A673 (cell line): ENCODE measurements around the gene PRIMPOL. TPM values are rescaled to one million over a fixed set of nuclear protein-coding genes. Genes with fewer than 3 reads are reported as not detected.

Experiments
- BruUV-seq: library from RNA; stranded (reverse); fragments of 400-500 nt; replicated peaks from 2 replicates; lab custom pipeline; 2021; lab: Mats Ljungman, UMichigan
- CTCF ChIA-PET: fragments of 300-600 bp; sonication (Branson Sonifier 250); formaldehyde crosslinking; loops from one replicate; lab custom pipeline; 2022; ENCODE audit warnings: antibody characterized with exemption; lab: Charles Lee
- POLR2A ChIA-PET: fragments of 300-600 bp; sonication (Branson Sonifier 250); formaldehyde crosslinking; loops from one replicate; lab custom pipeline; 2022; ENCODE audit warnings: antibody characterized with exemption; ENCODE audit not compliant: low non-redundant PET; lab: Charles Lee
- DNase-seq: peaks from one replicate; pipeline ENCODE4 v3.0.0-alpha.2; 2015; ENCODE audit warnings: low spot score
- H3K27ac ChIP-seq: fragments of 200-600 bp; sonication (generic); 2 replicates; pipeline ENCODE4 v1.5.1; 2016; ENCODE audit warnings: mixed run types, low read depth, mild to moderate bottlenecking, mixed read lengths, antibody characterized with exemption, low read length; ENCODE audit not compliant: poor library complexity, severe bottlenecking
- H3K27me3 ChIP-seq: fragments of 200-600 bp; sonication (generic); replicated peaks from 2 replicates; pipeline ENCODE4 v1.6.1; 2017; ENCODE audit warnings: mixed run types, low read depth, mild to moderate bottlenecking, mixed read lengths, antibody characterized with exemption, low read length; ENCODE audit not compliant: insufficient read depth, poor library complexity
- H3K36me3 ChIP-seq: fragments of 200-600 bp; sonication (generic); 2 replicates; pipeline ENCODE4 v1.6.1; 2016; ENCODE audit warnings: mixed run types, mild to moderate bottlenecking, mixed read lengths, antibody characterized with exemption, low read length; ENCODE audit not compliant: insufficient read depth, poor library complexity, severe bottlenecking
- H3K4me1 ChIP-seq: fragments of 200-600 bp; sonication (generic); 2 replicates; pipeline ENCODE4 v1.6.1; 2017; ENCODE audit warnings: mixed run types, mild to moderate bottlenecking, mixed read lengths, antibody characterized with exemption, low read length; ENCODE audit not compliant: insufficient read depth, poor library complexity, severe bottlenecking
- H3K4me3 ChIP-seq: fragments of 200-600 bp; sonication (generic); 2 replicates; pipeline ENCODE4 v1.5.1; 2016; ENCODE audit warnings: low read depth, mixed run types, mild to moderate bottlenecking, mixed read lengths, low read length; ENCODE audit not compliant: poor library complexity, severe bottlenecking
- H3K9me3 ChIP-seq: fragments of 200-600 bp; sonication (generic); 2 replicates; pipeline ENCODE4 v1.6.1; 2016; ENCODE audit warnings: mixed run types, low read depth, mild to moderate bottlenecking, mixed read lengths, antibody characterized with exemption, low read length; ENCODE audit not compliant: poor library complexity, severe bottlenecking
- CTCF ChIP-seq: fragments of 300-800, 200-600 bp; sonication (generic); conservative IDR thresholded peaks from 2 replicates; pipeline ENCODE4 v1.5.1; 2017; ENCODE audit warnings: low read depth, mild to moderate bottlenecking, antibody characterized with exemption, low read length, moderate library complexity, mixed read lengths
- EZH2 ChIP-seq: fragments of 200-600 bp; sonication (generic); IDR thresholded peaks from 2 replicates; pipeline ENCODE4 v1.6.1; 2017; ENCODE audit warnings: borderline replicate concordance, low read depth, mild to moderate bottlenecking, mixed read lengths, antibody characterized with exemption, low read length; ENCODE audit not compliant: poor library complexity, severe bottlenecking
- intact Hi-C: fragments of 100-400 bp; cut with micrococcal nuclease; formaldehyde crosslinking; loops from one replicate; pipeline ENCODE4 v1.10.0; 2022; ENCODE audit not compliant: unreplicated experiment
- total RNA-seq: library from RNA; stranded (reverse); gene quantifications from 2 replicates; pipeline ENCODE4 v1.2.3, GENCODE V29; 2021

PRIMPOL gene
- total RNA-seq, 1 experiment from 2014 or later = 25.7 TPM

- H3K4me1 ChIP-seq = no peaks in the 10 kb centered on the region
These were observed 13.4 kb upstream of the PRIMPOL start for GRCh38 chr4:184636144-184636543.

GRCh38 chr4:184636897-184637296 is 12.6 kb upstream of the PRIMPOL start:
- no peak for DNase-seq
- Histone ChIP-seq H3K4me3 (no peak overlapping the region), H3K36me3 (peaks cover 46% of the 10 kb centered on the region), H3K4me1 (no peaks in the 10 kb centered on the region), H3K27ac (no peak overlapping the region), H3K9me3 (no peaks in the 10 kb centered on the region), H3K27me3 (no peaks in the 10 kb centered on the region)
- TF ChIP-seq CTCF (no peak), EZH2 (no peak)
- ChIA-PET POLR2A (no interaction called here), CTCF (no interaction called here)
- intact Hi-C loops = no loop called here
- no TSS peak for BruUV-seq

More at GRCh38 chr4:184636144-184636543, 13.4 kb upstream of the PRIMPOL start:
- Histone ChIP-seq H3K9me3 (no peaks in the 10 kb centered on the region), H3K4me3 (no peak overlapping the region), H3K36me3 (peaks cover 54% of the 10 kb centered on the region), H3K27ac (no peak overlapping the region), H3K27me3 (no peaks in the 10 kb centered on the region)
- intact Hi-C loops = no loop called here
- BruUV-seq = no TSS peak
- DNase-seq = no peak
- CTCF ChIA-PET = interaction anchor here (0.6 kb wide), 1 partner anchor 87 kb away, joined by 3 read pairs; no protein-coding TSS in a partner anchor
- no peak for TF ChIP-seq EZH2
- TF ChIP-seq CTCF = no peak
- POLR2A ChIA-PET = no interaction called here

- no TSS peak for BruUV-seq
- intact Hi-C loops = loop anchor here (10.0 kb wide), 1 partner anchor 106 kb away; no protein-coding TSS in a partner anchor
- no peak overlapping the region for H3K4me3 ChIP-seq
- DNase-seq = no peak
- TF ChIP-seq EZH2 (no peak), CTCF (no peak)
- H3K27ac ChIP-seq = no peak overlapping the region
- POLR2A ChIA-PET = no interaction called here
- H3K9me3 ChIP-seq = no peaks in the 10 kb centered on the region
- peaks cover 22% of the 10 kb centered on the region for H3K4me1 ChIP-seq
- CTCF ChIA-PET = no interaction called here
- H3K36me3 ChIP-seq = peaks cover 17% of the 10 kb centered on the region
- no peaks in the 10 kb centered on the region for H3K27me3 ChIP-seq
These were observed 8.5 kb upstream of the PRIMPOL start for GRCh38 chr4:184641022-184641421.
